GM21528 (cell line): Measurements from ENCODE around the gene SNRNP35.
"Not testable (repeated sequence)": the region's sequence is repeated elsewhere in the genome, so short reads cannot be mapped to it uniquely, and the experiment has no call there.

Experiments
- ATAC-seq: cut with Tn5 transposase; IDR thresholded peaks from one replicate; pipeline ENCODE4 v1.9.1; 2021; ENCODE audit warnings: mild to moderate bottlenecking, moderate library complexity; ENCODE audit not compliant: unreplicated experiment, low FRiP score

The SNRNP35 gene

GRCh38 chr12:123446333-123446713 is 11.6 kb upstream of the SNRNP35 start:
- no peak for ATAC-seq

GRCh38 chr12:123449249-123449733 is 8.6 kb upstream of the SNRNP35 start:
- no peak for ATAC-seq

- no peak for ATAC-seq
These were observed 8.1 kb upstream of the SNRNP35 start for GRCh38 chr12:123449856-123450255.

- ATAC-seq = no peak
These were observed 7.3 kb upstream of the SNRNP35 start for GRCh38 chr12:123450636-123451035.

GRCh38 chr12:123452276-123452550 is 5.7 kb upstream of the SNRNP35 start:
- ATAC-seq = not testable (repeated sequence)

GRCh38 chr12:123453165-123453564 is 4.8 kb upstream of the SNRNP35 start:
- no peak for ATAC-seq

- not testable (repeated sequence) for ATAC-seq
These were observed 5.2 kb downstream of the SNRNP35 start for GRCh38 chr12:123463174-123463573.

GRCh38 chr12:123465084-123465483 is 7.1 kb downstream of the SNRNP35 start:
- ATAC-seq = no peak

- no peak for ATAC-seq
These were observed 10.8 kb downstream of the SNRNP35 start for GRCh38 chr12:123468786-123469185.

GRCh38 chr12:123469978-123470377 is 12.0 kb downstream of the SNRNP35 start:
- no peak for ATAC-seq

- no peak for ATAC-seq
These were observed 13.6 kb downstream of the SNRNP35 start for GRCh38 chr12:123471374-123472068.

- no peak for ATAC-seq
These were observed 14.5 kb downstream of the SNRNP35 start for GRCh38 chr12:123472438-123472849.

- no peak for ATAC-seq
These were observed 16.7 kb downstream of the SNRNP35 start for GRCh38 chr12:123474485-123475245.

- no peak for ATAC-seq
These were observed 17.3 kb downstream of the SNRNP35 start for GRCh38 chr12:123475246-123475703.

GRCh38 chr12:123478069-123478468 is 20.1 kb downstream of the SNRNP35 start:
- no peak for ATAC-seq

GRCh38 chr12:123478762-123479161 is 20.8 kb downstream of the SNRNP35 start:
- ATAC-seq = no peak

GRCh38 chr12:123479442-123480180 is 21.7 kb downstream of the SNRNP35 start:
- no peak for ATAC-seq

- not testable (repeated sequence) for ATAC-seq
These were observed 23.3 kb downstream of the SNRNP35 start for GRCh38 chr12:123481251-123481650.

- no peak for ATAC-seq
These were observed 24.9 kb downstream of the SNRNP35 start for GRCh38 chr12:123482876-123483275.

- ATAC-seq = no peak
These were observed 25.8 kb downstream of the SNRNP35 start for GRCh38 chr12:123483602-123484248.

GRCh38 chr12:123485756-123486155 is 27.8 kb downstream of the SNRNP35 start:
- ATAC-seq = no peak
